Stimulated activated CD4-positive, alpha-beta T cell treated with anti-CD3 and anti-CD28 coated beads, Interleukin-1b, Interleukin-23, amount 100 ng/mL, for 1 hour (primary cell): ENCODE results near the gene HTT.
"Not testable (repeated sequence)": the region's sequence is repeated elsewhere in the genome, so short reads cannot be mapped to it uniquely, and the experiment has no call there.

Source experiments
- DNase-seq, 2 donors: peaks; one replicate each; pipeline ENCODE4 v3.0.0-alpha.2; 2020; ENCODE audit warnings: low read depth in 2 of 2

The HTT gene

GRCh38 chr4:3121596-3121995, 47.1 kb downstream of the HTT start:
- DNase-seq, result no peak

GRCh38 chr4:3122081-3122563, 47.6 kb downstream of the HTT start:
- DNase-seq, result no peak

- no peak for DNase-seq
Measured at GRCh38 chr4:3123181-3123671, 48.7 kb downstream of the HTT start.

GRCh38 chr4:3124070-3124767, 49.7 kb downstream of the HTT start:
- DNase-seq, result no peak

- no peak for DNase-seq
Measured at GRCh38 chr4:3127112-3127511, 52.6 kb downstream of the HTT start.

- DNase-seq, result no peak
Measured at GRCh38 chr4:3128058-3128457, 53.6 kb downstream of the HTT start.

- DNase-seq, result no peak
Measured at GRCh38 chr4:3128976-3129375, 54.5 kb downstream of the HTT start.

GRCh38 chr4:3130201-3130600, 55.7 kb downstream of the HTT start:
- no peak for DNase-seq

- no peak for DNase-seq
Measured at GRCh38 chr4:3130826-3131225, 56.3 kb downstream of the HTT start.

- DNase-seq, result no peak
Measured at GRCh38 chr4:3134201-3134600, 59.7 kb downstream of the HTT start.

GRCh38 chr4:3135155-3136011, 60.9 kb downstream of the HTT start:
- DNase-seq, result no peak

GRCh38 chr4:3136454-3136853, 62.0 kb downstream of the HTT start:
- DNase-seq, result no peak

GRCh38 chr4:3137908-3138307, 63.4 kb downstream of the HTT start:
- no peak for DNase-seq

GRCh38 chr4:3145234-3145924, 70.9 kb downstream of the HTT start:
- no peak for DNase-seq

GRCh38 chr4:3148926-3149325, 74.4 kb downstream of the HTT start:
- no peak for DNase-seq

GRCh38 chr4:3151238-3151637, 76.8 kb downstream of the HTT start:
- not testable (repeated sequence) for DNase-seq

- no peak for DNase-seq
Measured at GRCh38 chr4:3157366-3157765, 82.9 kb downstream of the HTT start.

- no peak for DNase-seq
Measured at GRCh38 chr4:3158841-3159240, 84.4 kb downstream of the HTT start.

- DNase-seq, result no peak
Measured at GRCh38 chr4:3160438-3160837, 86.0 kb downstream of the HTT start.

- not testable (repeated sequence) for DNase-seq
Measured at GRCh38 chr4:3161044-3161443, 86.6 kb downstream of the HTT start.

GRCh38 chr4:3166434-3166833, 92.0 kb downstream of the HTT start:
- not testable (repeated sequence) for DNase-seq

GRCh38 chr4:3168029-3168428, 93.5 kb downstream of the HTT start:
- no peak for DNase-seq
